GM23248 (cell line): Measurements from ENCODE around the gene DCTN4. TPM values are rescaled to one million over a fixed set of nuclear protein-coding genes. Genes with fewer than 3 reads are reported as not detected.
A peak's percentile ranks its signal among the peaks of the same experiment; 100 is the strongest.

Source experiments
- DNase-seq: peaks from one replicate; pipeline ENCODE4 v3.0.0-alpha.2; 2015
- H2AFZ ChIP-seq: fragments of 200-600 bp; sonication (generic); 2 replicates; pipeline ENCODE4 v1.6.1; 2016; ENCODE audit warnings: antibody characterized with exemption
- H3F3A ChIP-seq: fragments of 200-600 bp; sonication (generic); 2 replicates; pipeline ENCODE4 v1.6.1; 2016; ENCODE audit warnings: mild to moderate bottlenecking, antibody characterized with exemption, mixed run types; ENCODE audit not compliant: insufficient read depth
- H3K27ac ChIP-seq: fragments of 200-600 bp; sonication (generic); 2 replicates; pipeline ENCODE4 v1.5.1; 2016; ENCODE audit warnings: mild to moderate bottlenecking
- H3K27me3 ChIP-seq: fragments of 200-600 bp; sonication (generic); replicated peaks from 2 replicates; pipeline ENCODE4 v1.6.1; 2016; ENCODE audit warnings: mild to moderate bottlenecking; ENCODE audit not compliant: insufficient read depth
- H3K36me3 ChIP-seq: fragments of 200-600 bp; sonication (generic); 2 replicates; pipeline ENCODE4 v1.6.1; 2016; ENCODE audit warnings: low read depth, mild to moderate bottlenecking
- H3K4me1 ChIP-seq: fragments of 200-600 bp; sonication (generic); 2 replicates; pipeline ENCODE4 v1.6.1; 2016; ENCODE audit warnings: mild to moderate bottlenecking; ENCODE audit not compliant: insufficient read depth
- H3K4me2 ChIP-seq: fragments of 200-600 bp; sonication (generic); one replicate; pipeline ENCODE4 v1.6.1; 2016; ENCODE audit warnings: mild to moderate bottlenecking; ENCODE audit not compliant: unreplicated experiment
- H3K4me3 ChIP-seq: fragments of 200-600 bp; sonication (generic); 2 replicates; pipeline ENCODE4 v1.5.1; 2016; ENCODE audit warnings: mild to moderate bottlenecking
- H3K79me2 ChIP-seq: fragments of 200-600 bp; sonication (generic); 2 replicates; pipeline ENCODE4 v1.6.1; 2016; ENCODE audit warnings: mild to moderate bottlenecking; ENCODE audit not compliant: insufficient read depth
- H3K9ac ChIP-seq: fragments of 200-600 bp; sonication (generic); 2 replicates; pipeline ENCODE4 v1.6.1; 2016; ENCODE audit warnings: mild to moderate bottlenecking
- H3K9me2 ChIP-seq: fragments of 200-600 bp; sonication (generic); 2 replicates; pipeline ENCODE4 v1.6.1; 2016; ENCODE audit warnings: mixed run types, mild to moderate bottlenecking, moderate library complexity; ENCODE audit not compliant: insufficient read depth
- H3K9me3 ChIP-seq: fragments of 200-600 bp; sonication (generic); one replicate; pipeline ENCODE4 v1.6.1; 2017; ENCODE audit warnings: low read depth
- H4K20me1 ChIP-seq: fragments of 200-600 bp; sonication (generic); 2 replicates; pipeline ENCODE4 v1.6.0; 2016; ENCODE audit not compliant: insufficient read depth
- EZH2 ChIP-seq: fragments of 200-600 bp; sonication (generic); IDR thresholded peaks from 2 replicates; pipeline ENCODE4 v1.6.1; 2018; ENCODE audit warnings: antibody characterized with exemption, mild to moderate bottlenecking; ENCODE audit not compliant: insufficient read depth, poor library complexity, severe bottlenecking
- EZH2phosphoT487 ChIP-seq: fragments of 200-600 bp; sonication (generic); IDR thresholded peaks from 2 replicates; pipeline ENCODE4 v1.6.1; 2018; ENCODE audit warnings: antibody characterized with exemption, moderate library complexity, mild to moderate bottlenecking, low read depth; ENCODE audit not compliant: insufficient read depth
- WGBS, 2 experiments: methylation state at CpG; one replicate each; pipeline ENCODE4 v1.1.6; 2015 to 2017; ENCODE audit warnings: low lambda C conversion rate in 2 of 2, low coverage in 1 of 2; ENCODE audit errors: missing lambda C conversion rate in 2 of 2; 5-methylcytosine and 5-hydroxymethylcytosine counted together
- in situ Hi-C: fragments of 300-500 bp; cut with MboI; formaldehyde crosslinking; loops from 2 replicates; pipeline ENCODE4 v1.15.0; 2020
- polyA plus RNA-seq: library from polyadenylated mRNA; unstranded; fragments of >200 nt; fragmentation: Nextera tagmentation; extraction: Ambion mirVana; gene quantifications from 2 replicates; pipeline ENCODE4 v1.2.1, GENCODE V29; 2016
- total RNA-seq: library from RNA; depleted of rRNA; stranded (reverse); fragments of >200 nt; shearing (Covaris generic); gene quantifications from 2 replicates; pipeline ENCODE4 v1.2.3, GENCODE V29; 2014

The DCTN4 gene
- total and polyA plus RNA-seq, 2 experiments from 2014 or later: 34.5 to 47.1 TPM

GRCh38 chr5:150779397-150780186, 20.8 kb upstream of the DCTN4 start:
- Histone ChIP-seq H3K9me3 (no peaks in the 10 kb centered on the region), H4K20me1 (no peaks in the 10 kb centered on the region), H3F3A (peaks cover 67% of the 10 kb centered on the region), H3K4me1 (peaks cover 59% of the 10 kb centered on the region), H3K4me2 (peak overlapping the region; percentile 87), H3K4me3 (peak overlapping the region; percentile 88), H3K9ac (peak overlapping the region; percentile 85), H3K9me2 (no peaks in the 10 kb centered on the region), H3K36me3 (no peaks in the 10 kb centered on the region), H2AFZ (0 out of 2 replicates have a peak overlapping the region, but pooled peaks have one; percentile 82), H3K27ac (peak overlapping the region; percentile 96), H3K79me2 (peaks cover 63% of the 10 kb centered on the region), H3K27me3 (no peaks in the 10 kb centered on the region)
- no peak for TF ChIP-seq EZH2phosphoT487
- no peak for TF ChIP-seq EZH2
- DNase-seq: peak; percentile 53
- WGBS, 2 experiments: 23 to 27% methylated on average over 13 of the region's 13 CpGs
- in situ Hi-C loops: no loop called here

DNA sequence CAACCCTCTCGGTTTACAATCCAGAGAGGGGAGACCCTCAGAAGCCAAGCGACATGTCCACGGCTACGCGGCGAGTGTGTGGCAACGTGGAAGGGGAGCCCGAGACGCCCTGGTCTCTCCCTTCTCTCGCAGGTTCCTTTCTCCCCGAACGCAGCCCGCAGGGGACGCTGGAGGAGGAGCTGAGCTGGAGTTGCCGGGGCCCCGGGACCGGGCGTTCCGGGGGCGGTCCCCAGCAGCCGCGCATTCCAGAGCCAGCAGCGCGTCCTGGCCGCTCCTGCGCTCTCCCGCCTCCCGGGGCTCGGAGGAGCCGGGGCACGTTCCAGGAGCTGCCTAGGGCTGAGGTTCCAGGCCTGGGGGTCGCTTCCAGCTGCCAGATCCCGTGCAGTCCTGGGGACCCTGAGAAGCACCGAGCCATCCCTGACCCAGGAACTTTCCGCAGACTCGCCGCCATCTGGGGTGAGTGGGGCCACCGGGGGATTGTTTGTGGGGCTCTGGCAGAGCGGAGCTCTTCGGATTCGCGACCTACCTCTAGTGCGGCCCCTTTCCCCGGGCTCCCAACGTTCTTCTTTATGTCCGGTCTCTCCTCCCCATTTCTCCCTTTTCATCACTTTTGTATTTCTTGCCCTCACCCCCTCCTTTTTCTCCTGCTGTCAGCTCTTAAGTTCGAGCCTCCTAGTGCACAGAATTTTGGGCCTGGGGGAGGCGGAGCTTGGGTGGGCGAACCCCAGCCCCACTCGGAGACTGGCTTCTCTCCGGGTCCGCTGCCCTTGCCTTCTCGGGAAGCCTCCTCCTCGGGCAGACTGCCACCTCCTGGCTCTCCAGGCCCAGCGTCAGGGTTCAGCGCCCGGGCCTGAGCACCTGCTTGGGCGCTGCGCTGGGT, 19.9 kb upstream of the DCTN4 start, which contains the start of gene SMIM3:
TSS of gene SMIM3 (plus strand) at position 241 of the 880 bp plus-strand sequence. CDS start 16,684 bp downstream, outside the sequence.
- Histone ChIP-seq H3K4me1 (peaks cover 57% of the 10 kb centered on the region), H3K9ac (peak within 1 kb of the TSS; percentile 85), H3K36me3 (no peaks in the 10 kb centered on the region), H3K4me2 (peak within 1 kb of the TSS; percentile 87), H3K4me3 (peak within 1 kb of the TSS; percentile 88), H4K20me1 (no peaks in the 10 kb centered on the region), H3F3A (peaks cover 67% of the 10 kb centered on the region), H3K27me3 (no peaks in the 10 kb centered on the region), H3K9me2 (no peaks in the 10 kb centered on the region), H2AFZ (peak within 1 kb of the TSS; percentile 82), H3K9me3 (no peaks in the 10 kb centered on the region), H3K27ac (peak within 1 kb of the TSS; percentile 96), H3K79me2 (peaks cover 56% of the 10 kb centered on the region)
- TF ChIP-seq EZH2phosphoT487 (no peak), EZH2 (no peak)
- in situ Hi-C loops: no loop called here
- peak; percentile 86 for DNase-seq
- 0 to 2% methylated on average over 56 to 58 of the region's 59 CpGs for WGBS, 2 experiments

GRCh38 chr5:150778088-150778516, 19.3 kb upstream of the DCTN4 start:
- Histone ChIP-seq H3K27me3 (no peaks in the 10 kb centered on the region), H3F3A (peaks cover 66% of the 10 kb centered on the region), H3K4me1 (peaks cover 58% of the 10 kb centered on the region), H3K4me2 (peak overlapping the region; percentile 87), H3K79me2 (peaks cover 54% of the 10 kb centered on the region), H3K36me3 (no peaks in the 10 kb centered on the region), H3K9me3 (no peaks in the 10 kb centered on the region), H3K27ac (peak overlapping the region; percentile 96), H3K9ac (peak overlapping the region; percentile 85), H2AFZ (peak overlapping the region; percentile 82), H3K9me2 (no peaks in the 10 kb centered on the region), H3K4me3 (peak overlapping the region; percentile 88), H4K20me1 (no peaks in the 10 kb centered on the region)
- DNase-seq: peak; percentile 43
- TF ChIP-seq EZH2: no peak
- TF ChIP-seq EZH2phosphoT487: no peak
- 7 to 12% methylated on average over 7 of the region's 7 CpGs for WGBS, 2 experiments
- in situ Hi-C loops: no loop called here

DNA sequence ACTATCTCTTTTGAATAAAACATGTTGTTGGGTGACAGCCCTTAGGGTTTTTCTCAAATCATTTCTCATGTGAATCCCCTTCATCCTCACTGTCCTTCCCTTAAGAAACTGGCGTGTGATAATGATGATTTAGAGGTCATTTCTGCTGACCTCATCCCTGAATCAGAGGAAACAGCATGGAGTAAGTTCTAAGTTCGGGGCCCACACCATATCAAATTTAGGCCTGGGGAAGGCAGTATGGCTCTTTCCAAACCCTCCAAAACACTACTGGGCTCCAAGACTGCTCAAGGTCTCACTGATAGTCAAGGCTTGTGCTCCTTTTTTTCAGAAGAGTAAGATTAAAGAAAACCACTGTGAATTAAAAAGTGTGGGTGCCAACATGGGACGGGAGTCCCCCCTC, 18.9 kb upstream of the DCTN4 start:
- Histone ChIP-seq H3K4me3 (peak overlapping the region; percentile 88), H3K27ac (peak overlapping the region; percentile 96), H3K36me3 (no peaks in the 10 kb centered on the region), H3K79me2 (peaks cover 50% of the 10 kb centered on the region), H3K4me1 (peaks cover 54% of the 10 kb centered on the region), H3K9me2 (no peaks in the 10 kb centered on the region), H3K9me3 (no peaks in the 10 kb centered on the region), H3K9ac (peak overlapping the region; percentile 85), H3F3A (peaks cover 62% of the 10 kb centered on the region), H2AFZ (peak overlapping the region; percentile 82), H4K20me1 (no peaks in the 10 kb centered on the region), H3K27me3 (no peaks in the 10 kb centered on the region), H3K4me2 (peak overlapping the region; percentile 87)
- DNase-seq: peak; percentile 31
- TF ChIP-seq EZH2: no peak
- no peak for TF ChIP-seq EZH2phosphoT487
- 40 to 46% methylated on average over 3 of the region's 3 CpGs for WGBS, 2 experiments
- in situ Hi-C loops: no loop called here
